Adrenal gland (tissue), 5 donors: Measurements from ENCODE around the gene CPED1.

ENCODE experiments used
- POLR2A ChIP-seq, 2 donors: fragments of 450-650 bp; IDR thresholded peaks; one replicate each; pipeline ENCODE4 v1.6.1; 2017; ENCODE audit warnings: antibody characterized with exemption in 2 of 2, mild to moderate bottlenecking in 2 of 2, moderate library complexity in 1 of 2
- TF ChIP-seq, protein P1 (sequence below), 6 experiments: fragments of 450-650 bp in 4 of 6; fragments of 200-600 bp in 2 of 6; sonication (generic) in 1 of 6; IDR thresholded peaks; 1 replicate in 5 of 6; 2 replicates in 1 of 6; pipeline versions ENCODE4 v1.5.1 to v1.8.0; 2016 to 2021; ENCODE audit warnings: antibody characterized with exemption in 6 of 6, mild to moderate bottlenecking in 2 of 6, moderate library complexity in 1 of 6
- donor health status: DM: no; HTN: no; CAD: no.

DNA sequence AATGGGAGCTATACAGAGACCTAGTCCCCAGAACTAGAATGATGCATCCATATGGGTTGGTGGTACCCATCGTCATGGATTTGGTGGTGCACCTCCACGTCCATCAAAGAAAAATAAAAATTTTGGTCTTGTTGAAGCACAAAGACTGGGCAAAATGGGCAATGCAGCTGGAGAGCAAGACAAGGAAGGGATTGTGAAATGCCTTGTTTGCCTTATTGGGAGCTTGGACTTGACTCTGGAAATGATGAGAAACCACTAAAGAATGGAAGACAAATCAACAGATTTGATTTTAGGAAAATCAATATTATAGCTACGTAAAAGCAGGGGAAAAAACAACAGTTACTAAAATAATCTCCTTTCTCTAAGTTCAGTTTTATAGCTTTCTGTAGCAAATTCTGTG is 150.9 kb downstream of the CPED1 start:
- TF ChIP-seq POLR2A (IDR thresholded peaks at IDR 0.05): no peak
- TF ChIP-seq, protein P1, sequence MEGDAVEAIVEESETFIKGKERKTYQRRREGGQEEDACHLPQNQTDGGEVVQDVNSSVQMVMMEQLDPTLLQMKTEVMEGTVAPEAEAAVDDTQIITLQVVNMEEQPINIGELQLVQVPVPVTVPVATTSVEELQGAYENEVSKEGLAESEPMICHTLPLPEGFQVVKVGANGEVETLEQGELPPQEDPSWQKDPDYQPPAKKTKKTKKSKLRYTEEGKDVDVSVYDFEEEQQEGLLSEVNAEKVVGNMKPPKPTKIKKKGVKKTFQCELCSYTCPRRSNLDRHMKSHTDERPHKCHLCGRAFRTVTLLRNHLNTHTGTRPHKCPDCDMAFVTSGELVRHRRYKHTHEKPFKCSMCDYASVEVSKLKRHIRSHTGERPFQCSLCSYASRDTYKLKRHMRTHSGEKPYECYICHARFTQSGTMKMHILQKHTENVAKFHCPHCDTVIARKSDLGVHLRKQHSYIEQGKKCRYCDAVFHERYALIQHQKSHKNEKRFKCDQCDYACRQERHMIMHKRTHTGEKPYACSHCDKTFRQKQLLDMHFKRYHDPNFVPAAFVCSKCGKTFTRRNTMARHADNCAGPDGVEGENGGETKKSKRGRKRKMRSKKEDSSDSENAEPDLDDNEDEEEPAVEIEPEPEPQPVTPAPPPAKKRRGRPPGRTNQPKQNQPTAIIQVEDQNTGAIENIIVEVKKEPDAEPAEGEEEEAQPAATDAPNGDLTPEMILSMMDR (IDR thresholded peaks at IDR 0.05): no peak
